ENCODE measurements around the gene EFNA3. TPM values are rescaled to one million over a fixed set of nuclear protein-coding genes. Genes with fewer than 3 reads are reported as not detected.
A peak's percentile ranks its signal among the peaks of the same experiment; 100 is the strongest.

The EFNA3 gene
- total RNA-seq, 1 donor from 2014 or later: 1.2 TPM

GRCh38 chr1:155063550-155064110 lies 15.0 kb upstream of the EFNA3 start, which contains the start of gene EFNA4:
TSS of gene EFNA4 (plus strand) at chr1:155063740. CDS start at chr1:155063824, 84 bp downstream.
- intact Hi-C loops (cut with DNase I): loop anchor here (1.0 to 5.0 kb wide), 2 partner anchors 21 to 46 kb away; no protein-coding TSS in a partner anchor
- peak; percentile 94 for DNase-seq (ENCODE audit: low spot score)

- no peak for DNase-seq (ENCODE audit: low spot score)
- intact Hi-C loops (cut with DNase I): loop anchor here (5.0 kb wide), 1 partner anchor 47 kb away; no protein-coding TSS in a partner anchor
Observed at GRCh38 chr1:155064111-155064831, 14.4 kb upstream of the EFNA3 start.

GRCh38 chr1:155064832-155065429 lies 13.7 kb upstream of the EFNA3 start:
- intact Hi-C loops (cut with DNase I): loop anchor here (5.0 kb wide), 1 partner anchor 48 kb away; no protein-coding TSS in a partner anchor
- DNase-seq (ENCODE audit: low spot score): no peak

GRCh38 chr1:155066777-155067176 lies 11.9 kb upstream of the EFNA3 start:
- no peak for DNase-seq (ENCODE audit: low spot score)

GRCh38 chr1:155068599-155068998 lies 10.0 kb upstream of the EFNA3 start:
- intact Hi-C loops (cut with DNase I): no loop called here
- no peak for DNase-seq (ENCODE audit: low spot score)

More at GRCh38 chr1:155066777-155067176, 11.9 kb upstream of the EFNA3 start:
- intact Hi-C loops (cut with DNase I): no loop called here

GRCh38 chr1:155069551-155070157 lies 9.0 kb upstream of the EFNA3 start:
- DNase-seq (ENCODE audit: low spot score): no peak
- intact Hi-C loops (cut with DNase I): no loop called here

- intact Hi-C loops (cut with DNase I): no loop called here
- no peak for DNase-seq (ENCODE audit: low spot score)
Observed at GRCh38 chr1:155070158-155070621, 8.4 kb upstream of the EFNA3 start.

GRCh38 chr1:155070721-155071569 lies 7.7 kb upstream of the EFNA3 start:
- intact Hi-C loops (cut with DNase I): no loop called here
- no peak for DNase-seq (ENCODE audit: low spot score)

- intact Hi-C loops (cut with DNase I): no loop called here
- no peak for DNase-seq (ENCODE audit: low spot score)
Observed at GRCh38 chr1:155071701-155072100, 6.9 kb upstream of the EFNA3 start.

GRCh38 chr1:155072531-155073289 lies 5.9 kb upstream of the EFNA3 start:
- intact Hi-C loops (cut with DNase I): no loop called here
- DNase-seq (ENCODE audit: low spot score): no peak

GRCh38 chr1:155073377-155074242 lies 5.0 kb upstream of the EFNA3 start:
- intact Hi-C loops (cut with DNase I): no loop called here
- DNase-seq (ENCODE audit: low spot score): no peak

- DNase-seq (ENCODE audit: low spot score): no peak
- intact Hi-C loops (cut with DNase I): no loop called here
Observed at GRCh38 chr1:155075535-155075934, 3.1 kb upstream of the EFNA3 start.

- DNase-seq (ENCODE audit: low spot score): no peak
- intact Hi-C loops (cut with DNase I): no loop called here
Observed at GRCh38 chr1:155076371-155076770, 2.3 kb upstream of the EFNA3 start.

- intact Hi-C loops (cut with DNase I): no loop called here
- DNase-seq (ENCODE audit: low spot score): no peak
Observed at GRCh38 chr1:155077346-155077745, 1.3 kb upstream of the EFNA3 start.

GRCh38 chr1:155077758-155078445 lies 735 bp upstream of the EFNA3 start:
- no peak for DNase-seq (ENCODE audit: low spot score)
- intact Hi-C loops (cut with DNase I): no loop called here

GRCh38 chr1:155079210-155079486 lies 511 bp downstream of the EFNA3 start:
- intact Hi-C loops (cut with DNase I): no loop called here
- no peak for DNase-seq (ENCODE audit: low spot score)
